Measurements from ENCODE around the gene PLCB3. TPM values are rescaled to one million over a fixed set of nuclear protein-coding genes. Genes with fewer than 3 reads are reported as not detected.

The PLCB3 gene
- total RNA-seq, 6 donors from 2014 or later = 19.5 to 55.5 (median 30.3) TPM

DNA sequence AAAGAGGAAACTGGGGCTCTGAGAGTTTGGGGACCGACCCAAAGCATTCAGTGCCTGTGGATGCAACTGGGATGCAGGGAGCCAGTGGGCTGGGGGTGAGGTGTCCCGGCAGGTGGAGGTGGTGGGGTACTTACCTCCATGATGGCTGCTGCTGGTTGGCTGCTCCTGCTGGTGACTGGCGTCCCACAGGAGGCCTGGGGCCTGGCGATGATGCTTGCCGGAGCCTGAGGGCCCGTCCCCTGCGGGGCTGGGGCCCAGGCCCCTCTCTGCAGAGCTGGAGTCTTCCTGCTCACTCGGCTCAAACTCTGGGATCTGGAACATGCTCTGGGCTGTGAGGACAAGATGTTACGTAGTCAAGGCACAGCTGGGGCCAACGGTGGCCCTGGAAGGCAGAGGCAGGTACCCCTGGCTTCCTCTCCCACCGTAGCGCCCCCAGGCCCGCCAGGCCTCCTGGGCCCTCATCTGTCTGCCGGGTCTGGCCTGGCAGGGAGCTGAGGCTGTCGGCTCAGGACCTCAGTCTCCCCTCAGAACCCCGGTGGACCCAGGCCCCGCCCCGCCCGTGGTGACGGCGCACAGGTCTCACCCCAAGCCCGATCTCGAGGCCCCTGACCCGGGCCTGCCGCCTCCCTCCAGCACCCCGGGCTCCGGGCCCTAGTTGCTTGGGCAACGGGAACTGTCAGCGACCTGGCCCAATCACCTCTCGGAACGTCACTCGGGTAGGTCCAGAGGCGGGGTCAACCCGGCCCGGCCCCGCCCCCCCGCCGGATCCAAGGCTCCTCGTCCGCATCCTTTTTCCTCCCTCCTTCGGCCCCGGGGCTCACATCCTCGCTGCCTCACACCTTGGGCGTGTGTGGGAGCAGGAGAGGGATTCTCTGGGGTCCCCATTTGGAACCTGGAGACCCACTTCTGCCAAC is 33.0 kb downstream of the PLCB3 start, which contains the start of gene BAD:
BAD (minus strand) TSS at position 618 of the 914 bp plus-strand sequence; CDS start at position 321, 297 bp downstream.
- H3K27me3 ChIP-seq = no peaks in the 10 kb centered on the region
- peak; percentile 98 to 99 for DNase-seq
- peaks cover 0 to 10% (median 8%) of the 10 kb centered on the region in 4 donors for H3K36me3 ChIP-seq
- peak within 1 kb of the TSS; percentile 93 to 99 (median 96) for H3K27ac ChIP-seq
- WGBS, 2 donors = 4 to 67% methylated on average over 1 to 32 of the region's 44 CpGs
- H3K4me1 ChIP-seq = peaks cover 16 to 30% (median 24%) of the 10 kb centered on the region in 4 donors
- ATAC-seq (ENCODE audit: low FRiP score in 2 of 2) = peak; percentile 95 to 97
- peak within 1 kb of the TSS; percentile 59 to 94 (median 86) for H3K4me3 ChIP-seq
- no peak for TF ChIP-seq EP300 (IDR thresholded peaks at IDR 0.05)
- peak in 1 of 2 donors; percentile 23 for TF ChIP-seq POLR2AphosphoS5 (IDR thresholded peaks at IDR 0.05)
- TF ChIP-seq, protein P1, sequence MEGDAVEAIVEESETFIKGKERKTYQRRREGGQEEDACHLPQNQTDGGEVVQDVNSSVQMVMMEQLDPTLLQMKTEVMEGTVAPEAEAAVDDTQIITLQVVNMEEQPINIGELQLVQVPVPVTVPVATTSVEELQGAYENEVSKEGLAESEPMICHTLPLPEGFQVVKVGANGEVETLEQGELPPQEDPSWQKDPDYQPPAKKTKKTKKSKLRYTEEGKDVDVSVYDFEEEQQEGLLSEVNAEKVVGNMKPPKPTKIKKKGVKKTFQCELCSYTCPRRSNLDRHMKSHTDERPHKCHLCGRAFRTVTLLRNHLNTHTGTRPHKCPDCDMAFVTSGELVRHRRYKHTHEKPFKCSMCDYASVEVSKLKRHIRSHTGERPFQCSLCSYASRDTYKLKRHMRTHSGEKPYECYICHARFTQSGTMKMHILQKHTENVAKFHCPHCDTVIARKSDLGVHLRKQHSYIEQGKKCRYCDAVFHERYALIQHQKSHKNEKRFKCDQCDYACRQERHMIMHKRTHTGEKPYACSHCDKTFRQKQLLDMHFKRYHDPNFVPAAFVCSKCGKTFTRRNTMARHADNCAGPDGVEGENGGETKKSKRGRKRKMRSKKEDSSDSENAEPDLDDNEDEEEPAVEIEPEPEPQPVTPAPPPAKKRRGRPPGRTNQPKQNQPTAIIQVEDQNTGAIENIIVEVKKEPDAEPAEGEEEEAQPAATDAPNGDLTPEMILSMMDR (IDR thresholded peaks at IDR 0.05) = peak in 1 of 6 experiments; percentile 7
- TF ChIP-seq POLR2A (IDR thresholded peaks at IDR 0.05) = peak in 3 of 4 donors; percentile 26 to 84 (median 74)
- no peaks in the 10 kb centered on the region for H3K9me3 ChIP-seq

DNA sequence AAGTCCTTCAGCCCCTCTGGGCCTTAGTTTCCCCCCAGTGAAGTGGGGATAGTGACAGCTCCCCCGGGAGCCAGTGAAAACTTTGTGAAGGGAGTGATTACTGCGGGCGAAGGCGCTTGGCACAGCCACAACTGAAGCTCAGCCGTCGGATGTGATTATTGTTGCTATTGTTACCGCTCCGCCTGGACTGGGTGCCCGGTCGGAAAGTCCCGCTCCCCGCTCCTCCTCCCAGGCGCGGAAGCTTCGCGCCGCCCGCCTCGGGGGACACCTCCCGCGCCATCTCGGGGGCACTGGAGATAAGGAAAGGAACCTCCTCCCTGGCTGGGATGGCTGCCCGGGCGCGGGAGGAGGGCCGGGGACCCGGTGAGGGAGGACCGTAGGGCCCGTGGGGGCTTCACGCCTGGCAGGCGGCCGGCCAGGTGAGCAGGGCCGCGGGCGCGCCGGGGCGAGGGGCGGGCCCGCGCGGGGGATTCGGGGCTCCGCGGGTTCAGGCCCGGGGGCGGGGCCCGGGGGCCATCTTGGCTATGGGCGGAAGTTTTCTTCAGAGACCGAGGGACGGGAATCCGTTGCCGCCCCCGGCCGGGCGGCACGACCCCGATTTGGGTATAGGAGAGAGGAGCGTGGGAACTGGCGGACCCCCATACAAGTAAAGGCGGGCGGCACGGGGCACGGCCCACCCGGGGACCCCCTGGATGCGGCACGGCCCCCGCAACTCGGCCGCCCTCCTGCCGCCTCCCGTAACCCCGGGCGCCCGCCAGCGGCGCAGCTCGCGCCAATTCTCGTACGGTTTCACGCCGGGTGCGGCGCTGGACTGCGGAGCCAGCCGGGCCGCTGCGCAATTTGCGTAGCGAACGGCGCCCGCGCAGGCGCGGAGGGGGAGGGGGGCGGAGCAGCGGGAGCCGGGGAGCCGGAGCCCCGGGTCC is 33.9 kb downstream of the PLCB3 start, which contains the start of gene GPR137:
GPR137 (plus strand) TSS at position 887 of the 923 bp plus-strand sequence. CDS start 677 bp downstream, outside the sequence.
- TF ChIP-seq POLR2A (IDR thresholded peaks at IDR 0.05) (peak in 1 of 4 donors; percentile 70), EP300 (IDR thresholded peaks at IDR 0.05) (no peak), POLR2AphosphoS5 (IDR thresholded peaks at IDR 0.05) (peak; percentile 3 to 29)
- TF ChIP-seq, protein P1 (IDR thresholded peaks at IDR 0.05) = peak in 3 of 6 experiments; percentile 9 to 35 (median 24)
- 0% methylated on average over 7 to 22 of the region's 102 CpGs for WGBS, 2 donors
- no peaks in the 10 kb centered on the region for H3K27me3 ChIP-seq
- H3K4me1 ChIP-seq = peaks cover 16 to 30% (median 24%) of the 10 kb centered on the region in 4 donors
- ATAC-seq (ENCODE audit: low FRiP score in 2 of 2) (peak; percentile 81 to 92), DNase-seq (peak; percentile 89 to 99)
- H3K9me3 ChIP-seq = no peaks in the 10 kb centered on the region
- H3K36me3 ChIP-seq = peaks cover 0 to 10% (median 8%) of the 10 kb centered on the region in 4 donors
- peak within 1 kb of the TSS; percentile 93 to 99 (median 96) for H3K27ac ChIP-seq
- H3K4me3 ChIP-seq = peak within 1 kb of the TSS; percentile 59 to 94 (median 86)

DNA sequence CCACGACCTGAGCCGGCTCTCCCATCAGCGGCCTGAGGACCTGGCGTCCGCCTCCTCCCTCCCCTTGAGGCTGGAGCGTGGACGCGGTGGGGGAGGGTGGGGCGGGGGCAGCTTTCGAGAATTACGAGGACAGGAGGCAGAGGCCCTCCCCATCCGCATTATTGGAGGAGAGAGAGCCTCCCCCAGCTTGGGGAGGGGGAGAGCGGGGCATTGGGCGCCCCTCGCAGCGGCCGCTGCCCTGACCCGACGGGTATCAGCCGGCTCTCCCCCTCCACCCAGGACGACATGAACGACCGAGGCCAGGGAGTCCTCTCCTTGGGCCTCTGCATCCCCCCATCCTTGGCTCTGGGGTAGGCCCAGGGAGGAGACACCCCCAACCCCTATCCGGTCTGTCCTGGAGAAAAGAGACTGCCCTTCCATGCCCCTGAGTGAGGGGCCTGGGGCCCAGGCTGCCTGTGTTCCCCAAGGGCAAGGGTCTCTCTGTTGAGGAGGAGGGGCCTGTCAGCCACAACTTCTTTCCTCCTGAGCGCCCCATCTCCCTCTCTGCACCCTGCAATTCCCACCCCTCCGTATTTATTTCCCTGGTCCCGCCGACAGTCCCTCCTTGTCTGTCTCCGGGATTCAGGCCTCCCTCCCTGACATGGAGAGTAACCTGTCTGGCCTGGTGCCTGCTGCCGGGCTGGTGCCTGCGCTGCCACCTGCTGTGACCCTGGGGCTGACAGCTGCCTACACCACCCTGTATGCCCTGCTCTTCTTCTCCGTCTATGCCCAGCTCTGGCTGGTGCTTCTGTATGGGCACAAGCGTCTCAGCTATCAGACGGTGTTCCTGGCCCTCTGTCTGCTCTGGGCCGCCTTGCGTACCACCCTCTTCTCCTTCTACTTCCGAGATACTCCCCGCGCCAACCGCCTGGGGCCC is 34.8 kb downstream of the PLCB3 start:
- peak overlapping the region; percentile 93 to 99 (median 96) for H3K27ac ChIP-seq
- peaks cover 18 to 34% (median 27%) of the 10 kb centered on the region in 4 donors for H3K4me1 ChIP-seq
- WGBS, 2 donors = 34 to 51% methylated on average over 21 to 32 of the region's 40 CpGs
- H3K4me3 ChIP-seq = peak overlapping the region; percentile 59 to 94 (median 86)
- H3K9me3 ChIP-seq = no peaks in the 10 kb centered on the region
- ATAC-seq (ENCODE audit: low FRiP score in 2 of 2) (no peak), DNase-seq (peak in 1 of 2 donors; percentile 46)
- peaks cover 0 to 5% (median 3%) of the 10 kb centered on the region in 4 donors for H3K27me3 ChIP-seq
- TF ChIP-seq POLR2A (IDR thresholded peaks at IDR 0.05) (no peak), POLR2AphosphoS5 (IDR thresholded peaks at IDR 0.05) (no peak), EP300 (IDR thresholded peaks at IDR 0.05) (no peak)
- TF ChIP-seq, protein P1 (IDR thresholded peaks at IDR 0.05) = no peak
- H3K36me3 ChIP-seq = peaks cover 0 to 10% (median 8%) of the 10 kb centered on the region in 4 donors

All from upper lobe of left lung (tissue), 6 donors.